Fibroblast of lung (primary cell): ENCODE results near the gene HPGDS. TPM values are rescaled to one million over a fixed set of nuclear protein-coding genes. Genes with fewer than 3 reads are reported as not detected.
"Not testable (repeated sequence)": the region's sequence is repeated elsewhere in the genome, so short reads cannot be mapped to it uniquely, and the experiment has no call there.

ENCODE experiments used
- DNase-seq, 2 donors: peaks; one replicate each; pipeline versions ENCODE4 v3.0.0 to v3.0.0-alpha.2; 2010; ENCODE audit warnings: low read depth in 2 of 2
- H2AFZ ChIP-seq: 2 replicates; pipeline ENCODE4 v1.5.1; 2012; ENCODE audit warnings: low read length, control low read depth, inconsistent platforms
- H3K27ac ChIP-seq: 2 replicates; pipeline ENCODE4 v1.5.1; 2011; ENCODE audit warnings: low read length, control low read depth; ENCODE audit not compliant: insufficient read depth
- H3K27me3 ChIP-seq: 2 replicates; pipeline ENCODE4 v1.5.1; 2011; ENCODE audit warnings: mild to moderate bottlenecking, low read length; ENCODE audit not compliant: control insufficient read depth, insufficient read depth
- H3K36me3 ChIP-seq: 2 replicates; pipeline ENCODE4 v1.5.1; 2011; ENCODE audit warnings: low read length; ENCODE audit not compliant: control insufficient read depth, insufficient read depth
- H3K4me1 ChIP-seq: 2 replicates; pipeline ENCODE4 v1.5.1; 2011; ENCODE audit warnings: low read length; ENCODE audit not compliant: control insufficient read depth, insufficient read depth; ENCODE audit errors: extremely low read depth
- H3K4me2 ChIP-seq: 2 replicates; pipeline ENCODE4 v1.5.1; 2011; ENCODE audit warnings: low read length, control low read depth; ENCODE audit not compliant: insufficient read depth; ENCODE audit errors: extremely low read depth
- H3K4me3 ChIP-seq, 4 experiments: fragments of 200-600 bp in 1 of 4; sonication (generic) in 1 of 4; replicated peaks in 1 of 4; 2 replicates each; pipeline ENCODE4 v1.5.1; 2011 to 2016; ENCODE audit warnings: low read length in 4 of 4, low read depth in 3 of 4, mild to moderate bottlenecking in 3 of 4, control low read depth in 2 of 4, inconsistent platforms in 1 of 4, mixed read lengths in 1 of 4; ENCODE audit not compliant: insufficient read depth in 1 of 4; ENCODE audit errors: control extremely low read depth in 1 of 4
- H3K79me2 ChIP-seq: 2 replicates; pipeline ENCODE4 v1.5.1; 2012; ENCODE audit warnings: mild to moderate bottlenecking, low read length, inconsistent platforms; ENCODE audit not compliant: control insufficient read depth, insufficient read depth
- H3K9ac ChIP-seq: 2 replicates; pipeline ENCODE4 v1.5.1; 2011; ENCODE audit warnings: mild to moderate bottlenecking, low read length, control low read depth; ENCODE audit not compliant: insufficient read depth
- H3K9me3 ChIP-seq: 2 replicates; pipeline ENCODE4 v1.5.1; 2012; ENCODE audit warnings: low read depth, low read length; ENCODE audit not compliant: control insufficient read depth, insufficient read depth
- H4K20me1 ChIP-seq: 2 replicates; pipeline ENCODE4 v1.5.1; 2011; ENCODE audit warnings: low read length; ENCODE audit not compliant: control insufficient read depth, insufficient read depth; ENCODE audit errors: extremely low read depth
- CTCF ChIP-seq, 2 donors: IDR thresholded peaks in 1 of 2; conservative IDR thresholded peaks in 1 of 2; 1 replicate in 1 of 2; 2 replicates in 1 of 2; pipeline ENCODE4 v1.5.1; 2011 to 2012; ENCODE audit warnings: low read length in 2 of 2, control low read depth in 1 of 2, inconsistent platforms in 1 of 2, low read depth in 1 of 2, mild to moderate bottlenecking in 1 of 2
- EZH2 ChIP-seq: IDR thresholded peaks from 2 replicates; pipeline ENCODE4 v1.5.1; 2012; ENCODE audit warnings: low read length, control low read depth, mild to moderate bottlenecking; ENCODE audit errors: missing control alignments
- polyA plus RNA-seq, 2 donors: library from polyadenylated mRNA; depleted of rRNA in 1 of 2; stranded (reverse) in 1 of 2; unstranded in 1 of 2; fragments of >200 nt; gene quantifications; 2 replicates each; pipeline ENCODE4 v1.2.1, GENCODE V29; 2011 to 2012; ENCODE audit warnings: missing spikeins in 1 of 2
- total RNA-seq: library from RNA; depleted of rRNA; stranded (reverse); fragments of >200 nt; gene quantifications from 2 replicates; pipeline ENCODE4 v1.2.1, GENCODE V29; 2014

HPGDS gene
- total and polyA plus RNA-seq, 2 donors (not counting 1 experiment from before 2014, with no cell fraction given) = not detected

GRCh38 chr4:94385452-94385851 is 42.8 kb upstream of the HPGDS start:
- not testable (repeated sequence) for H3K4me3 ChIP-seq, H2AFZ ChIP-seq, H3K9ac ChIP-seq, DNase-seq, H4K20me1 ChIP-seq, H3K4me2 ChIP-seq, H3K27ac ChIP-seq, H3K27me3 ChIP-seq, H3K79me2 ChIP-seq, H3K36me3 ChIP-seq, H3K9me3 ChIP-seq, H3K4me1 ChIP-seq

GRCh38 chr4:94382891-94383290 is 40.3 kb upstream of the HPGDS start:
- H2AFZ ChIP-seq, H4K20me1 ChIP-seq, H3K79me2 ChIP-seq, H3K27ac ChIP-seq, H3K9me3 ChIP-seq, H3K36me3 ChIP-seq, H3K4me3 ChIP-seq, H3K9ac ChIP-seq, DNase-seq, H3K4me1 ChIP-seq, H3K4me2 ChIP-seq, H3K27me3 ChIP-seq: not testable (repeated sequence)

GRCh38 chr4:94378047-94378446 is 35.4 kb upstream of the HPGDS start:
- DNase-seq = peak in 1 of 2 donors; percentile 9

GRCh38 chr4:94377294-94377693 is 34.7 kb upstream of the HPGDS start:
- H3K27ac ChIP-seq = no peak overlapping the region
- H3K27me3 ChIP-seq = no peaks in the 10 kb centered on the region
- no peaks in the 10 kb centered on the region for H3K36me3 ChIP-seq
- no peaks in the 10 kb centered on the region for H3K4me1 ChIP-seq
- no peaks in the 10 kb centered on the region for H3K9me3 ChIP-seq
- no peak for DNase-seq
- no peak overlapping the region for H3K9ac ChIP-seq
- TF ChIP-seq CTCF (conservative IDR thresholded peaks at IDR 0.05 in 1 of 2, IDR thresholded peaks at IDR 0.05 in 1 of 2; ENCODE audit: low read depth in 1 of 2, low read length in 2 of 2) = no peak
- no peak for TF ChIP-seq EZH2
- H3K4me3 ChIP-seq = no peak overlapping the region
- no peak overlapping the region for H2AFZ ChIP-seq
- no peak overlapping the region for H3K4me2 ChIP-seq
- no peaks in the 10 kb centered on the region for H3K79me2 ChIP-seq
- no peaks in the 10 kb centered on the region for H4K20me1 ChIP-seq

More at GRCh38 chr4:94378047-94378446, 35.4 kb upstream of the HPGDS start:
- Histone ChIP-seq H2AFZ (no peak overlapping the region), H3K27ac (no peak overlapping the region), H3K4me2 (no peak overlapping the region), H3K36me3 (no peaks in the 10 kb centered on the region), H3K27me3 (no peaks in the 10 kb centered on the region), H3K9me3 (no peaks in the 10 kb centered on the region), H3K4me3 (no peak overlapping the region), H3K9ac (no peak overlapping the region), H4K20me1 (no peaks in the 10 kb centered on the region), H3K79me2 (no peaks in the 10 kb centered on the region), H3K4me1 (no peaks in the 10 kb centered on the region)
- no peak for TF ChIP-seq CTCF (conservative IDR thresholded peaks at IDR 0.05 in 1 of 2, IDR thresholded peaks at IDR 0.05 in 1 of 2; ENCODE audit: low read depth in 1 of 2, low read length in 2 of 2)
- TF ChIP-seq EZH2 = no peak
